ENCODE measurements around the gene TMEM200B.

- TF ChIP-seq KLF16 (tag by site-specific recombination; IDR thresholded peaks at IDR 0.05) (no peak), ZEB2 (tag by site-specific recombination; IDR thresholded peaks at IDR 0.05) (no peak), ZBTB17 (tag by site-specific recombination; IDR thresholded peaks at IDR 0.05) (no peak), ZNF274 (IDR thresholded peaks at IDR 0.05; ENCODE audit: low read length) (no peak), ZNF274 (tag by site-specific recombination; IDR thresholded peaks at IDR 0.05; ENCODE audit: borderline replicate concordance) (no peak), ZNF701 (tag by site-specific recombination; IDR thresholded peaks at IDR 0.05) (no peak), ZNF214 (tag by site-specific recombination; IDR thresholded peaks at IDR 0.05; ENCODE audit: borderline replicate concordance) (no peak), TCF7L2 (IDR thresholded peaks at IDR 0.05; ENCODE audit: borderline replicate concordance, low read depth, low read length) (no peak)
These were observed 2.5 kb upstream of the TMEM200B start for GRCh38 chr1:29126198-29126597.

Data from HEK293 (cell line).